C4-2B (cell line): ENCODE results near the gene COPG2.
"Not testable (repeated sequence)": the region's sequence is repeated elsewhere in the genome, so short reads cannot be mapped to it uniquely, and the experiment has no call there.

ENCODE experiments used
- ZFX ChIP-seq: fragments of 450-650 bp; IDR thresholded peaks from 2 replicates; pipeline ENCODE4 v1.6.1; 2017
- TF ChIP-seq, protein P1 (sequence below): fragments of 450-650 bp; conservative IDR thresholded peaks from 2 replicates; pipeline ENCODE4 v1.5.1; 2017; ENCODE audit warnings: mild to moderate bottlenecking

DNA sequence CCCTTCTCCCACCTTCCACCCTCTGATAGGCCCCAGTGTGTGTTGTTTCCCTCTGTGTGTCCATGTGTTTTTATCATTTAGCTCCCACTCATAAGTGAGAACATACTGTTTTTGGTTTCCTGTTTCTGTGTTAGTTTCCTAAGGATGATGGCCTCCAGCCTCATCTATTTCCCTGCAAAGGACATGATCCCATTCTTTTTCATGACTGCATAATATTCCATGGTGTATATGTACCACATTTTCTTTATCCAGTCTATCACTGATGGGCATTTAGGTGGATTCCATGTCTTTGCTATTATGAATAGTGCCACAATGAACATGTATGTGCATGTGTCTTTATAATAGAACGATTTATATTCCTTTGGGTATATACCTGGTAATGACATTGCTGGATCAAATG lies 23.8 kb upstream of the COPG2 start:
- TF ChIP-seq, protein P1, sequence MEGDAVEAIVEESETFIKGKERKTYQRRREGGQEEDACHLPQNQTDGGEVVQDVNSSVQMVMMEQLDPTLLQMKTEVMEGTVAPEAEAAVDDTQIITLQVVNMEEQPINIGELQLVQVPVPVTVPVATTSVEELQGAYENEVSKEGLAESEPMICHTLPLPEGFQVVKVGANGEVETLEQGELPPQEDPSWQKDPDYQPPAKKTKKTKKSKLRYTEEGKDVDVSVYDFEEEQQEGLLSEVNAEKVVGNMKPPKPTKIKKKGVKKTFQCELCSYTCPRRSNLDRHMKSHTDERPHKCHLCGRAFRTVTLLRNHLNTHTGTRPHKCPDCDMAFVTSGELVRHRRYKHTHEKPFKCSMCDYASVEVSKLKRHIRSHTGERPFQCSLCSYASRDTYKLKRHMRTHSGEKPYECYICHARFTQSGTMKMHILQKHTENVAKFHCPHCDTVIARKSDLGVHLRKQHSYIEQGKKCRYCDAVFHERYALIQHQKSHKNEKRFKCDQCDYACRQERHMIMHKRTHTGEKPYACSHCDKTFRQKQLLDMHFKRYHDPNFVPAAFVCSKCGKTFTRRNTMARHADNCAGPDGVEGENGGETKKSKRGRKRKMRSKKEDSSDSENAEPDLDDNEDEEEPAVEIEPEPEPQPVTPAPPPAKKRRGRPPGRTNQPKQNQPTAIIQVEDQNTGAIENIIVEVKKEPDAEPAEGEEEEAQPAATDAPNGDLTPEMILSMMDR: not testable (repeated sequence)
- TF ChIP-seq ZFX: not testable (repeated sequence)
